K562 (cell line): Measurements from ENCODE around the gene FEN1. TPM values are rescaled to one million over a fixed set of nuclear protein-coding genes. Genes with fewer than 3 reads are reported as not detected.

ENCODE experiments used
- BCOR ChIP-seq: fragments of 450-650 bp; IDR thresholded peaks from 2 replicates; pipeline ENCODE4 v1.6.1; 2016
- CHD2 ChIP-seq: IDR thresholded peaks from 2 replicates; pipeline ENCODE4 v1.6.1; 2011; ENCODE audit warnings: low read depth, low read length
- CREB1 ChIP-seq, 2 experiments: sonication (generic) in 1 of 2; formaldehyde crosslinking in 1 of 2; IDR thresholded peaks; 2 replicates each; pipeline versions ENCODE4 v1.6.1 to v1.8.0; 2012 to 2022; ENCODE audit warnings: inconsistent platforms in 1 of 2, mild to moderate bottlenecking in 1 of 2, missing genetic modification reagents in 1 of 2, moderate library complexity in 1 of 2
- ERF ChIP-seq: fragments of 450-650 bp; formaldehyde crosslinking; IDR thresholded peaks from 2 replicates; pipeline ENCODE4 v1.4.0; 2020; ENCODE audit warnings: mild to moderate bottlenecking, mixed read lengths
- FOXJ3 ChIP-seq: sonication (generic); formaldehyde crosslinking; IDR thresholded peaks from 2 replicates; pipeline ENCODE4 v1.4.0; 2020; ENCODE audit warnings: mild to moderate bottlenecking, missing genetic modification reagents
- NFE2 ChIP-seq: IDR thresholded peaks from 2 replicates; pipeline ENCODE4 v1.6.1; 2014; ENCODE audit warnings: antibody characterized with exemption, low read depth
- NKRF ChIP-seq: fragments of 450-650 bp; IDR thresholded peaks from 2 replicates; pipeline ENCODE4 v1.6.1; 2016; ENCODE audit warnings: borderline replicate concordance
- SIN3A ChIP-seq, 2 experiments: fragments of 150-350 bp in 1 of 2; IDR thresholded peaks; 2 replicates each; pipeline ENCODE4 v1.6.1; 2011 to 2016; ENCODE audit warnings: borderline replicate concordance in 2 of 2, low read depth in 2 of 2, low read length in 2 of 2, mild to moderate bottlenecking in 2 of 2, moderate library complexity in 2 of 2; ENCODE audit not compliant: control insufficient read depth in 1 of 2
- USF1 ChIP-seq: sonication (generic); formaldehyde crosslinking; IDR thresholded peaks from 2 replicates; pipeline ENCODE4 v1.9.0; 2022; ENCODE audit warnings: mild to moderate bottlenecking, missing genetic modification reagents
- XRCC3 ChIP-seq: fragments of 450-650 bp; IDR thresholded peaks from 2 replicates; pipeline ENCODE4 v1.6.1; 2017; ENCODE audit warnings: mild to moderate bottlenecking, moderate library complexity
- ZNF644 ChIP-seq: fragments of 200-800 bp; sonication (Bioruptor generic); IDR thresholded peaks from 2 replicates; pipeline ENCODE4 v1.6.1; 2016; ENCODE audit warnings: low read depth, missing genetic modification characterization, missing compliant biosample characterization
- polyA plus RNA-seq, 8 experiments: library from polyadenylated mRNA; depleted of rRNA in 4 of 8; stranded (reverse) in 5 of 8; unstranded in 3 of 8; fragments of >200 nt; fragmentation: Nextera tagmentation in 2 of 8; fragmentation: Illumina TruSeq in 1 of 8; extraction: Ambion mirVana in 2 of 8; extraction: Trizol in 1 of 8; gene quantifications; 2 replicates each; pipeline versions ENCODE4 v1.2.1 to v1.2.3, GENCODE V29; 2011 to 2014; ENCODE audit warnings: inconsistent platforms in 1 of 8, missing spikeins in 1 of 8
- total RNA-seq, 7 experiments: library from RNA; depleted of rRNA in 6 of 7; stranded (reverse); fragments of >200 nt in 6 of 7; fragmentation: Illumina TruSeq in 2 of 7; extraction: Trizol in 2 of 7; gene quantifications; 2 replicates each; pipeline versions ENCODE4 v1.2.1 to v1.2.3, GENCODE V29; 2011 to 2021; ENCODE audit warnings: low replicate concordance in 1 of 7
- TF ChIP-seq, protein P1 (sequence below): sonication (generic); formaldehyde crosslinking; IDR thresholded peaks from 2 replicates; pipeline ENCODE4 v1.8.0; 2022; ENCODE audit warnings: mild to moderate bottlenecking, missing genetic modification reagents
- TF ChIP-seq, protein P2 (sequence below): fragments of 450-650 bp; IDR thresholded peaks from 2 replicates; pipeline ENCODE4 v1.6.1; 2018; ENCODE audit not compliant: partially characterized antibody

Gene FEN1
- total and polyA plus RNA-seq, 9 of the 15 experiments (the other 6 are each of a cell fraction or from before 2014, with no cell fraction given), result 58.1 to 156 (median 137) TPM

DNA sequence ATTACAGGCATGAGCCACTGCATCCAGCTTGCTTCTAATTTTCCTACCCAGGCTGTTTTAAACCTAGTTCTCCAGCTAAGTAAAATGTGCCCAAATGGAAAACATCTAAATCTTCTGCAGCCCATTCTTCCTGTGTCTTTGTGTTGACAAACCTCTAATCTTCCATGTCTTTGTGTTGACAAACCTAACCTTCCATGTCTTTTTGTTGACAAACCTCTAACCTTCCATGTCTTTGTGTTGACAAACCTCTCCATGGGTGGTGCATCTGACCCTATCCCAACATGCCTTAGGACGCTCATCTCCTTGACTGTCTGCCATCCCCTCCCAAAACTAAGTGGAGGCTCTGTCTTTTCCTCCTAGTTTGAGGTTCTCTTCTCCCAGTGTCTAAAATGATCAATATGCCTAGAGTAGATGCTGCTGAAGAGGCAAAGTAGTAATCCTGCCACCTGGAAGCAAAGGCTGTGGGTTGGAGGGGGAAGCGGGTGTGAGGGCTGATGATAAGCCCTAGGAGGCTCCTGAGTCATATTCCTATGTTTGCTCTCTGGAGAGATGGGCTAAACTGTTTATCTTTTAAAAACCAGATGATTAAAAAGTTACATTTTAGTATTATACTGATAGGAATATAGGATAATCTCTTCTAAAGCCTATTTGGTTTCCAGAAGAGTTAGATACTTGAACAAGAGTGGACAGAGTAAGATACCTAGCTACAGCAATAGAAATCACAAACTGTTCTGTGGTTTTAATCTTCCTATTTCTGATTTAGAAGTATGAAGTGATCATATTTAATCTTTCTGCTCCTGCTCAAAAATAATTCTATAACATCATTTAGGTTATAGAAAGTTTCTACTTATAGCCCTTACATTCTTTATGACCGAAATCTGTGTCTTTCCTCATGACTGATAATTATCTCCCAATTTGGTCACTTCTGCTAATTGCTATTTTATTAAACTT is 7.9 kb downstream of the FEN1 start (continued):
- TF ChIP-seq CHD2 (no peak), ZNF644 (tag) (no peak), BCOR (no peak), CREB1 (IDR thresholded peaks at IDR 0.05) (peak; percentile 20; the same call in 1 of the 2 replicates), CREB1 (CRISPR knock-in tag; IDR thresholded peaks at IDR 0.05) (no peak), XRCC3 (no peak; the same call in 1 of the 2 replicates), ERF (CRISPR knock-in tag) (0 out of 2 replicates have a peak, but pooled peaks have one; percentile 21), NKRF (no peak), NFE2 (peak; percentile 79), USF1 (CRISPR knock-in tag) (no peak), SIN3A (IDR thresholded peaks at IDR 0.05; ENCODE audit: borderline replicate concordance in 2 of 2, control insufficient read depth in 1 of 2, low read depth in 2 of 2, low read length in 2 of 2) (no peak), FOXJ3 (CRISPR knock-in tag) (no peak)
- TF ChIP-seq, protein P1, sequence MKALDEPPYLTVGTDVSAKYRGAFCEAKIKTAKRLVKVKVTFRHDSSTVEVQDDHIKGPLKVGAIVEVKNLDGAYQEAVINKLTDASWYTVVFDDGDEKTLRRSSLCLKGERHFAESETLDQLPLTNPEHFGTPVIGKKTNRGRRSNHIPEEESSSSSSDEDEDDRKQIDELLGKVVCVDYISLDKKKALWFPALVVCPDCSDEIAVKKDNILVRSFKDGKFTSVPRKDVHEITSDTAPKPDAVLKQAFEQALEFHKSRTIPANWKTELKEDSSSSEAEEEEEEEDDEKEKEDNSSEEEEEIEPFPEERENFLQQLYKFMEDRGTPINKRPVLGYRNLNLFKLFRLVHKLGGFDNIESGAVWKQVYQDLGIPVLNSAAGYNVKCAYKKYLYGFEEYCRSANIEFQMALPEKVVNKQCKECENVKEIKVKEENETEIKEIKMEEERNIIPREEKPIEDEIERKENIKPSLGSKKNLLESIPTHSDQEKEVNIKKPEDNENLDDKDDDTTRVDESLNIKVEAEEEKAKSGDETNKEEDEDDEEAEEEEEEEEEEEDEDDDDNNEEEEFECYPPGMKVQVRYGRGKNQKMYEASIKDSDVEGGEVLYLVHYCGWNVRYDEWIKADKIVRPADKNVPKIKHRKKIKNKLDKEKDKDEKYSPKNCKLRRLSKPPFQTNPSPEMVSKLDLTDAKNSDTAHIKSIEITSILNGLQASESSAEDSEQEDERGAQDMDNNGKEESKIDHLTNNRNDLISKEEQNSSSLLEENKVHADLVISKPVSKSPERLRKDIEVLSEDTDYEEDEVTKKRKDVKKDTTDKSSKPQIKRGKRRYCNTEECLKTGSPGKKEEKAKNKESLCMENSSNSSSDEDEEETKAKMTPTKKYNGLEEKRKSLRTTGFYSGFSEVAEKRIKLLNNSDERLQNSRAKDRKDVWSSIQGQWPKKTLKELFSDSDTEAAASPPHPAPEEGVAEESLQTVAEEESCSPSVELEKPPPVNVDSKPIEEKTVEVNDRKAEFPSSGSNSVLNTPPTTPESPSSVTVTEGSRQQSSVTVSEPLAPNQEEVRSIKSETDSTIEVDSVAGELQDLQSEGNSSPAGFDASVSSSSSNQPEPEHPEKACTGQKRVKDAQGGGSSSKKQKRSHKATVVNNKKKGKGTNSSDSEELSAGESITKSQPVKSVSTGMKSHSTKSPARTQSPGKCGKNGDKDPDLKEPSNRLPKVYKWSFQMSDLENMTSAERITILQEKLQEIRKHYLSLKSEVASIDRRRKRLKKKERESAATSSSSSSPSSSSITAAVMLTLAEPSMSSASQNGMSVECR, result no peak
- TF ChIP-seq, protein P2, sequence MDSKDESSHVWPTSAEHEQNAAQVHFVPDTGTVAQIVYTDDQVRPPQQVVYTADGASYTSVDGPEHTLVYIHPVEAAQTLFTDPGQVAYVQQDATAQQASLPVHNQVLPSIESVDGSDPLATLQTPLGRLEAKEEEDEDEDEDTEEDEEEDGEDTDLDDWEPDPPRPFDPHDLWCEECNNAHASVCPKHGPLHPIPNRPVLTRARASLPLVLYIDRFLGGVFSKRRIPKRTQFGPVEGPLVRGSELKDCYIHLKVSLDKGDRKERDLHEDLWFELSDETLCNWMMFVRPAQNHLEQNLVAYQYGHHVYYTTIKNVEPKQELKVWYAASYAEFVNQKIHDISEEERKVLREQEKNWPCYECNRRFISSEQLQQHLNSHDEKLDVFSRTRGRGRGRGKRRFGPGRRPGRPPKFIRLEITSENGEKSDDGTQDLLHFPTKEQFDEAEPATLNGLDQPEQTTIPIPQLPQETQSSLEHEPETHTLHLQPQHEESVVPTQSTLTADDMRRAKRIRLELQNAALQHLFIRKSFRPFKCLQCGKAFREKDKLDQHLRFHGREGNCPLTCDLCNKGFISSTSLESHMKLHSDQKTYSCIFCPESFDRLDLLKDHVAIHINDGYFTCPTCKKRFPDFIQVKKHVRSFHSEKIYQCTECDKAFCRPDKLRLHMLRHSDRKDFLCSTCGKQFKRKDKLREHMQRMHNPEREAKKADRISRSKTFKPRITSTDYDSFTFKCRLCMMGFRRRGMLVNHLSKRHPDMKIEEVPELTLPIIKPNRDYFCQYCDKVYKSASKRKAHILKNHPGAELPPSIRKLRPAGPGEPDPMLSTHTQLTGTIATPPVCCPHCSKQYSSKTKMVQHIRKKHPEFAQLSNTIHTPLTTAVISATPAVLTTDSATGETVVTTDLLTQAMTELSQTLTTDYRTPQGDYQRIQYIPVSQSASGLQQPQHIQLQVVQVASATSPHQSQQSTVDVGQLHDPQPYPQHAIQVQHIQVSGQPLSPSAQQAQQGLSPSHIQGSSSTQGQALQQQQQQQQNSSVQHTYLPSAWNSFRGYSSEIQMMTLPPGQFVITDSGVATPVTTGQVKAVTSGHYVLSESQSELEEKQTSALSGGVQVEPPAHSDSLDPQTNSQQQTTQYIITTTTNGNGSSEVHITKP, result no peak
